Measurements from ENCODE around the gene RBFOX1. TPM values are rescaled to one million over a fixed set of nuclear protein-coding genes. Genes with fewer than 3 reads are reported as not detected.

Gene RBFOX1
- total and polyA plus RNA-seq, 4 experiments from 2014 or later, result not detected

GRCh38 chr16:7420843-7421242, 88.2 kb downstream of the RBFOX1 start:
- no peak overlapping the region for H3K27ac Mint-ChIP-seq

GRCh38 chr16:7421578-7421977, 88.9 kb downstream of the RBFOX1 start:
- ChIA-PET CTCF (ENCODE audit: partially characterized antibody) (no interaction called here), POLR2A (ENCODE audit: partially characterized antibody) (no interaction called here)
- H3K9me3 ChIP-seq (ENCODE audit: control insufficient read depth in 1 of 2, low read length in 2 of 2), result peaks cover 0 to 3% of the 10 kb centered on the region in 2 donors
- no peak overlapping the region for H3K4me3 Mint-ChIP-seq
- H3K36me3 ChIP-seq (ENCODE audit: insufficient read depth, low read length), result no peaks in the 10 kb centered on the region
- H3K36me3 Mint-ChIP-seq, result peaks cover 0 to under 1% of the 10 kb centered on the region in 2 donors
- no peak for DNase-seq
- H3K27me3 Mint-ChIP-seq, result no peaks in the 10 kb centered on the region
- H3K9me3 Mint-ChIP-seq, result peaks cover 5 to 25% (median 13%) of the 10 kb centered on the region in 8 donors
- H3K27ac ChIP-seq (ENCODE audit: low read depth, low read length), result no peak overlapping the region
- intact Hi-C loops (cut with micrococcal nuclease), result no loop called here
- H3K4me1 ChIP-seq (ENCODE audit: insufficient read depth, low read length), result no peaks in the 10 kb centered on the region
- no peak overlapping the region for H3K4me3 ChIP-seq (ENCODE audit: low read length in 2 of 2)
- no peaks in the 10 kb centered on the region for H3K4me1 Mint-ChIP-seq
- H3K27me3 ChIP-seq (ENCODE audit: insufficient read depth, low read length), result no peaks in the 10 kb centered on the region
- no peak overlapping the region for H3K27ac Mint-ChIP-seq

More at GRCh38 chr16:7420843-7421242, 88.2 kb downstream of the RBFOX1 start:
- Histone ChIP-seq H3K36me3 (ENCODE audit: insufficient read depth, low read length) (no peaks in the 10 kb centered on the region), H3K4me3 (ENCODE audit: low read length in 2 of 2) (no peak overlapping the region), H3K27me3 (ENCODE audit: insufficient read depth, low read length) (no peaks in the 10 kb centered on the region), H3K4me1 (ENCODE audit: insufficient read depth, low read length) (no peaks in the 10 kb centered on the region), H3K9me3 (ENCODE audit: control insufficient read depth in 1 of 2, low read length in 2 of 2) (peaks cover 0 to 3% of the 10 kb centered on the region in 2 donors), H3K27ac (ENCODE audit: low read depth, low read length) (no peak overlapping the region)
- Mint-ChIP-seq H3K4me3 (no peak overlapping the region), H3K9me3 (peaks cover 5 to 23% (median 14%) of the 10 kb centered on the region in 8 donors), H3K27me3 (no peaks in the 10 kb centered on the region), H3K36me3 (no peaks in the 10 kb centered on the region), H3K4me1 (no peaks in the 10 kb centered on the region)
- intact Hi-C loops (cut with micrococcal nuclease), result no loop called here
- DNase-seq, result no peak
- ChIA-PET CTCF (ENCODE audit: partially characterized antibody) (no interaction called here), POLR2A (ENCODE audit: partially characterized antibody) (no interaction called here)

GRCh38 chr16:7422036-7422888, 89.6 kb downstream of the RBFOX1 start:
- peaks cover 0 to 3% of the 10 kb centered on the region in 2 donors for H3K9me3 ChIP-seq (ENCODE audit: control insufficient read depth in 1 of 2, low read length in 2 of 2)
- DNase-seq, result no peak
- Mint-ChIP-seq H3K9me3 (peaks cover 7 to 29% (median 16%) of the 10 kb centered on the region in 8 donors), H3K27ac (no peak overlapping the region), H3K36me3 (peaks cover 0 to 3% of the 10 kb centered on the region in 2 donors), H3K4me1 (no peaks in the 10 kb centered on the region), H3K4me3 (no peak overlapping the region), H3K27me3 (no peaks in the 10 kb centered on the region)
- CTCF ChIA-PET (ENCODE audit: partially characterized antibody), result no interaction called here
- H3K4me1 ChIP-seq (ENCODE audit: insufficient read depth, low read length), result no peaks in the 10 kb centered on the region
- H3K36me3 ChIP-seq (ENCODE audit: insufficient read depth, low read length), result no peaks in the 10 kb centered on the region
- no peak overlapping the region for H3K27ac ChIP-seq (ENCODE audit: low read depth, low read length)
- no peaks in the 10 kb centered on the region for H3K27me3 ChIP-seq (ENCODE audit: insufficient read depth, low read length)
- intact Hi-C loops (cut with micrococcal nuclease), result no loop called here
- POLR2A ChIA-PET (ENCODE audit: partially characterized antibody), result no interaction called here
- no peak overlapping the region for H3K4me3 ChIP-seq (ENCODE audit: low read length in 2 of 2)

GRCh38 chr16:7423434-7424044, 90.9 kb downstream of the RBFOX1 start:
- no peaks in the 10 kb centered on the region for H3K4me1 ChIP-seq (ENCODE audit: insufficient read depth, low read length)
- DNase-seq, result no peak

GRCh38 chr16:7426161-7426560, 93.5 kb downstream of the RBFOX1 start:
- Mint-ChIP-seq H3K9me3 (peaks cover 0 to 36% (median 19%) of the 10 kb centered on the region in 8 donors), H3K36me3 (peaks cover 0 to 3% of the 10 kb centered on the region in 2 donors), H3K27me3 (no peaks in the 10 kb centered on the region), H3K4me1 (no peaks in the 10 kb centered on the region), H3K27ac (no peak overlapping the region), H3K4me3 (no peak overlapping the region)
- H3K4me3 ChIP-seq (ENCODE audit: low read length in 2 of 2), result no peak overlapping the region
- ChIA-PET CTCF (ENCODE audit: partially characterized antibody) (no interaction called here), POLR2A (ENCODE audit: partially characterized antibody) (no interaction called here)
- no peaks in the 10 kb centered on the region for H3K4me1 ChIP-seq (ENCODE audit: insufficient read depth, low read length)
- H3K27ac ChIP-seq (ENCODE audit: low read depth, low read length), result no peak overlapping the region
- intact Hi-C loops (cut with micrococcal nuclease), result no loop called here
- no peaks in the 10 kb centered on the region for H3K36me3 ChIP-seq (ENCODE audit: insufficient read depth, low read length)
- no peaks in the 10 kb centered on the region for H3K27me3 ChIP-seq (ENCODE audit: insufficient read depth, low read length)
- peaks cover 0 to 3% of the 10 kb centered on the region in 2 donors for H3K9me3 ChIP-seq (ENCODE audit: control insufficient read depth in 1 of 2, low read length in 2 of 2)
- DNase-seq, result no peak

More at GRCh38 chr16:7423434-7424044, 90.9 kb downstream of the RBFOX1 start:
- Histone ChIP-seq H3K9me3 (ENCODE audit: control insufficient read depth in 1 of 2, low read length in 2 of 2) (peaks cover 0 to 3% of the 10 kb centered on the region in 2 donors), H3K27me3 (ENCODE audit: insufficient read depth, low read length) (no peaks in the 10 kb centered on the region), H3K27ac (ENCODE audit: low read depth, low read length) (no peak overlapping the region), H3K4me3 (ENCODE audit: low read length in 2 of 2) (no peak overlapping the region), H3K36me3 (ENCODE audit: insufficient read depth, low read length) (no peaks in the 10 kb centered on the region)
- Mint-ChIP-seq H3K9me3 (peaks cover 5 to 22% (median 18%) of the 10 kb centered on the region in 8 donors), H3K4me1 (no peaks in the 10 kb centered on the region), H3K27me3 (no peaks in the 10 kb centered on the region), H3K36me3 (peaks cover 0 to 3% of the 10 kb centered on the region in 2 donors), H3K4me3 (no peak overlapping the region), H3K27ac (no peak overlapping the region)
- ChIA-PET CTCF (ENCODE audit: partially characterized antibody) (no interaction called here), POLR2A (ENCODE audit: partially characterized antibody) (no interaction called here)
- intact Hi-C loops (cut with micrococcal nuclease), result no loop called here

- Histone ChIP-seq H3K27me3 (ENCODE audit: insufficient read depth, low read length) (no peaks in the 10 kb centered on the region), H3K9me3 (ENCODE audit: control insufficient read depth in 1 of 2, low read length in 2 of 2) (no peaks in the 10 kb centered on the region), H3K36me3 (ENCODE audit: insufficient read depth, low read length) (no peaks in the 10 kb centered on the region), H3K4me3 (ENCODE audit: low read length in 2 of 2) (no peak overlapping the region), H3K4me1 (ENCODE audit: insufficient read depth, low read length) (no peaks in the 10 kb centered on the region), H3K27ac (ENCODE audit: low read depth, low read length) (no peak overlapping the region)
- H3K9me3 Mint-ChIP-seq, result peaks cover 2 to 41% (median 23%) of the 10 kb centered on the region in 8 donors
- H3K27me3 Mint-ChIP-seq, result no peaks in the 10 kb centered on the region
- no peaks in the 10 kb centered on the region for H3K4me1 Mint-ChIP-seq
- intact Hi-C loops (cut with micrococcal nuclease), result no loop called here
- H3K4me3 Mint-ChIP-seq, result no peak overlapping the region
- H3K36me3 Mint-ChIP-seq, result peaks cover 0 to under 1% of the 10 kb centered on the region in 2 donors
- ChIA-PET CTCF (ENCODE audit: partially characterized antibody) (no interaction called here), POLR2A (ENCODE audit: partially characterized antibody) (no interaction called here)
- H3K27ac Mint-ChIP-seq, result no peak overlapping the region
- DNase-seq, result no peak
These were observed 99.1 kb downstream of the RBFOX1 start for GRCh38 chr16:7431723-7432122.

GRCh38 chr16:7436306-7436705, 103.7 kb downstream of the RBFOX1 start:
- H3K4me3 Mint-ChIP-seq, result no peak overlapping the region
- Histone ChIP-seq H3K27ac (ENCODE audit: low read depth, low read length) (no peak overlapping the region), H3K9me3 (ENCODE audit: control insufficient read depth in 1 of 2, low read length in 2 of 2) (no peaks in the 10 kb centered on the region), H3K4me3 (ENCODE audit: low read length in 2 of 2) (no peak overlapping the region), H3K27me3 (ENCODE audit: insufficient read depth, low read length) (no peaks in the 10 kb centered on the region), H3K36me3 (ENCODE audit: insufficient read depth, low read length) (no peaks in the 10 kb centered on the region), H3K4me1 (ENCODE audit: insufficient read depth, low read length) (no peaks in the 10 kb centered on the region)
- no peaks in the 10 kb centered on the region for H3K27me3 Mint-ChIP-seq
- intact Hi-C loops (cut with micrococcal nuclease), result no loop called here
- H3K4me1 Mint-ChIP-seq, result no peaks in the 10 kb centered on the region
- DNase-seq, result no peak
- ChIA-PET CTCF (ENCODE audit: partially characterized antibody) (no interaction called here), POLR2A (ENCODE audit: partially characterized antibody) (no interaction called here)
- H3K9me3 Mint-ChIP-seq, result peaks cover 2 to 30% (median 14%) of the 10 kb centered on the region in 8 donors
- no peaks in the 10 kb centered on the region for H3K36me3 Mint-ChIP-seq
- no peak overlapping the region for H3K27ac Mint-ChIP-seq

Data from CD4-positive, alpha-beta memory T cell (primary cell).